Uterus (tissue), 2 donors: ENCODE data around the gene RAD51B.

Source experiments
- CTCF ChIP-seq, 4 experiments: fragments of 200-600 bp in 2 of 4; fragments of 450-650 bp in 2 of 4; sonication (generic) in 2 of 4; IDR thresholded peaks; one replicate each; pipeline ENCODE4 v1.5.1; 2016 to 2019; ENCODE audit warnings: antibody characterized with exemption in 4 of 4, mild to moderate bottlenecking in 2 of 4, moderate library complexity in 1 of 4
- POLR2A ChIP-seq, 2 donors: fragments of 450-650 bp; IDR thresholded peaks; one replicate each; pipeline ENCODE4 v1.6.1; 2016; ENCODE audit warnings: antibody characterized with exemption in 2 of 2, mild to moderate bottlenecking in 1 of 2, moderate library complexity in 1 of 2

GRCh38 chr14:68666899-68667298 lies 847.3 kb downstream of the RAD51B start:
- TF ChIP-seq CTCF (IDR thresholded peaks at IDR 0.05) (no peak), POLR2A (IDR thresholded peaks at IDR 0.05) (no peak)
